OCI-LY3 (cell line): ENCODE data around the gene TBL1XR1.
"Not testable (repeated sequence)": the region's sequence is repeated elsewhere in the genome, so short reads cannot be mapped to it uniquely, and the experiment has no call there.

Source experiments
- H2AFZ ChIP-seq: fragments of 200-600, 300-600 bp; shearing (Covaris generic); 2 replicates; pipeline ENCODE4 v1.6.0; 2014; ENCODE audit warnings: antibody characterized with exemption, low read depth, low read length
- H3K27ac ChIP-seq: fragments of 200-600, 300-600 bp; sonication (generic); 2 replicates; pipeline ENCODE4 v1.5.1; 2014; ENCODE audit warnings: mild to moderate bottlenecking, low read length, moderate library complexity, mixed read lengths
- H3K27me3 ChIP-seq: fragments of 200-600, 300-600 bp; sonication (generic); 2 replicates; pipeline ENCODE4 v1.6.1; 2014; ENCODE audit warnings: low read depth, low read length, mixed read lengths
- H3K36me3 ChIP-seq: fragments of 200-600, 300-600 bp; sonication (generic); replicated peaks from 2 replicates; pipeline ENCODE3; 2014; ENCODE audit warnings: low read depth, low read length, mixed read lengths
- H3K4me1 ChIP-seq: fragments of 300-600, 200-600 bp; sonication (generic); 2 replicates; pipeline ENCODE4 v1.6.1; 2014; ENCODE audit warnings: low read length, mixed read lengths
- H3K4me2 ChIP-seq: fragments of 200-600, 300-600 bp; sonication (generic); 2 replicates; pipeline ENCODE4 v1.6.1; 2014; ENCODE audit warnings: low read length, mixed read lengths
- H3K4me3 ChIP-seq: fragments of 300-600, 200-600 bp; sonication (generic); 2 replicates; pipeline ENCODE4 v1.5.1; 2014; ENCODE audit warnings: antibody characterized with exemption, mild to moderate bottlenecking, low read length, moderate library complexity
- H3K79me2 ChIP-seq: fragments of 300-600, 200-600 bp; shearing (Covaris generic); 2 replicates; pipeline ENCODE4 v1.6.1; 2014; ENCODE audit warnings: mild to moderate bottlenecking, low read length, mixed read lengths
- H3K9ac ChIP-seq: fragments of 300-600, 200-600 bp; shearing (Covaris generic); 2 replicates; pipeline ENCODE4 v1.6.0; 2014; ENCODE audit warnings: mild to moderate bottlenecking, low read length, moderate library complexity
- H3K9me3 ChIP-seq: fragments of 200-600, 300-600 bp; shearing (Covaris generic); 2 replicates; pipeline ENCODE4 v1.6.1; 2014; ENCODE audit warnings: low read length, mixed read lengths; ENCODE audit not compliant: insufficient read depth
- H4K20me1 ChIP-seq: fragments of 200-600, 300-600 bp; sonication (generic); 2 replicates; pipeline ENCODE4 v1.6.1; 2016; ENCODE audit warnings: low read length, mixed read lengths; ENCODE audit not compliant: insufficient read depth
- CTCF ChIP-seq: fragments of 200-600, 300-600 bp; sonication (generic); IDR thresholded peaks from 2 replicates; pipeline ENCODE4 v1.5.1; 2014; ENCODE audit warnings: antibody characterized with exemption, low read length, low read depth
- EZH2phosphoT487 ChIP-seq: fragments of 200-600 bp; shearing (Covaris generic); IDR thresholded peaks from 2 replicates; pipeline ENCODE4 v1.6.1; 2018; ENCODE audit warnings: antibody characterized with exemption, mixed run types, low read depth

The TBL1XR1 gene

DNA sequence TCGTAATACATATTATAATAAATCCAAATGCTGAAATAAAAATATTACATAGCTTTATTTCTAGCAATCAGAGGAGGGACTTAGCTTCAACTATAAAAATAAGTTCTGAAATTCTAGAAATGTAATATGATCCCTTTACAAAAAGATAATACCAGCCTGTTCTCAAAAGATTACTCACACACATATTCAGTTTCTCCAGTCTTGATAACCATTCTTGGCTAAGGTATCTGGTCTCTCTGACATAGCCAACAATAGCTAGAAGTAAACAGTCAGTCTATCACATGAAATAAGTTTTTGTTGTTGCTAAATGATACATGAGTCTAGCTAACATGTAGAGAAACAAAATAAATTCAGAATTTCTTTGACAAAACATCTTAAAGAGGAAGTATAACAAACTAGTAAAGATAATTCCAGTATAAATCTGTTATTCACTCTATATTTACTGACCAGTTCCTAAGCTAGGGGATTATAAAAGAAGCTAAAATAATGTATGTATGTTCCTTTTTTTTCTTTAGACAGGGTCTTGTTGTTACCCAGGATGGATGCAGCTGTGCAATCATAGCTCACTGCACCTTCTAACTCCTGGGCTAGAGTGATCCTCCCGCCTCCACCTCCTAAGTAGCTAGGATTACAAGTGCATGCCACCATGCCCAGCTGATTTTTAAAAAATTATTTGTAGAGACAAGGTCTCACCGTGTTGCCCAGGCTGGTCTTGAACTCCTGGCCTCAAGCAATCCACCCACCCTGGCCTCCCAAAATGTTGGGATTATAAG, 170.6 kb downstream of the TBL1XR1 start:
- Histone ChIP-seq H4K20me1 (0 out of 2 replicates have a peak, but pooled peaks cover 6% of the 10 kb centered on the region), H2AFZ (no peak overlapping the region), H3K4me2 (no peak overlapping the region), H3K9me3 (no peaks in the 10 kb centered on the region), H3K79me2 (no peaks in the 10 kb centered on the region), H3K4me1 (no peaks in the 10 kb centered on the region), H3K27ac (no peak overlapping the region), H3K36me3 (peaks cover 54% of the 10 kb centered on the region), H3K27me3 (no peaks in the 10 kb centered on the region), H3K9ac (no peak overlapping the region), H3K4me3 (no peak overlapping the region)
- no peak for TF ChIP-seq CTCF
- no peak for TF ChIP-seq EZH2phosphoT487

DNA sequence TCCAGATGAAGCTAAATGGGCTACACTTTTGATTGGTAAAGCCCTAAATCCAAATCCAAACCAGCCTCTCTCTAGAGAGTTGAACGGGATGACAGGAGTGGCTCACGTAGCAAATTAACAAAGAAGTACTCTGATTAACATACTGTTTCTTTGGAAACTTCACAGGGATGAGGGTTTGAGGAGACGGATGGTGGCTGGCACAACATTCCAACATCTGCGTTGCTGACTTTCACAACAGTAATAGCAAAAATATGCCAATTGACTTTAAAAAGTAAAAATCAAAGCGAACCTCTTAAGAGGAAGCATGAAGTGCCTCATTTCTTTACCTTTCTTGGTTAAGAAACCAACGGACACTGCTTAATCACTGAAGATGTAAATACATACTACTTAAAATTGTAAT, 181.4 kb downstream of the TBL1XR1 start:
- H3K9me3 ChIP-seq, result no peaks in the 10 kb centered on the region
- H4K20me1 ChIP-seq, result no peaks in the 10 kb centered on the region
- no peak overlapping the region for H3K4me2 ChIP-seq
- H2AFZ ChIP-seq, result no peak overlapping the region
- no peak overlapping the region for H3K4me3 ChIP-seq
- TF ChIP-seq EZH2phosphoT487 (no peak), CTCF (no peak)
- no peak overlapping the region for H3K9ac ChIP-seq
- no peaks in the 10 kb centered on the region for H3K79me2 ChIP-seq
- H3K36me3 ChIP-seq, result peaks cover 20% of the 10 kb centered on the region
- no peaks in the 10 kb centered on the region for H3K4me1 ChIP-seq
- H3K27me3 ChIP-seq, result no peaks in the 10 kb centered on the region
- H3K27ac ChIP-seq, result no peak overlapping the region

DNA sequence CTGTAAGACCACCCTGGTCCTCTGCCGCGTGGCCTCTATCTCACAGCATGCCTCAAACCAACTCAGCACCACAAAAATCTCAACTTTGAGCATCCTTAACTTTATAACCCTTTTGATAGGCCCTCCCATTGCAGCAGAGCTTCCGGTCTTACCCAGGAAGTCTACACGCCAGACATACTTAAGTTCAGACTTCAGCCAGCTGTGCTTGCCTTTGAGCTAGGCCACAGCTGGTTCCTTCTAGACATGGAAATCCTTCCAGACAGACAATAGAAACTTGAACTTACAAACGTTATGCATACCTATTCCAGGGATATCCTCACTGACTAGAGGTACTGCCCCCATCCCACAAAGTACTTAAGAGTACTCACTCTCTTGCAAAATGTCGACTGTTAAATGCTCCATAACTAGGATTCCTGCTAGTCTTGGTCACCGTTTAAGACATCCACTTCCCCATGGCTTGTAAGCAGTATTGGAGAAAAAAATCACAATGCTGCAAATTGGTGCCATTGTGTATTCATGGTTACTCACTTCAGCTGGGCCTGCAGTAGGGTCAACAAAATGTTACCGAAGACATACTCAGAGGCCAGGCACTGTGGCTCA, 183.5 kb downstream of the TBL1XR1 start:
- Histone ChIP-seq H3K79me2 (no peaks in the 10 kb centered on the region), H3K9ac (no peak overlapping the region), H3K4me2 (no peak overlapping the region), H3K36me3 (peaks cover 10% of the 10 kb centered on the region), H3K27me3 (no peaks in the 10 kb centered on the region), H3K9me3 (no peaks in the 10 kb centered on the region), H4K20me1 (no peaks in the 10 kb centered on the region), H3K4me3 (no peak overlapping the region), H3K4me1 (no peaks in the 10 kb centered on the region), H2AFZ (no peak overlapping the region), H3K27ac (no peak overlapping the region)
- TF ChIP-seq EZH2phosphoT487 (no peak), CTCF (no peak)

GRCh38 chr3:177005718-177006405, 191.4 kb downstream of the TBL1XR1 start:
- TF ChIP-seq CTCF (no peak), EZH2phosphoT487 (no peak)
- no peaks in the 10 kb centered on the region for H3K9me3 ChIP-seq

GRCh38 chr3:177000159-177000558, 197.1 kb downstream of the TBL1XR1 start:
- not testable (repeated sequence) for H3K9me3 ChIP-seq, H3K4me2 ChIP-seq, H3K27ac ChIP-seq, H3K36me3 ChIP-seq, H2AFZ ChIP-seq, H3K79me2 ChIP-seq, H3K4me1 ChIP-seq, H3K27me3 ChIP-seq, H3K4me3 ChIP-seq, H4K20me1 ChIP-seq, H3K9ac ChIP-seq

More at GRCh38 chr3:177005718-177006405, 191.4 kb downstream of the TBL1XR1 start:
- no peaks in the 10 kb centered on the region for H3K79me2 ChIP-seq
- H4K20me1 ChIP-seq, result no peaks in the 10 kb centered on the region
- peaks cover 30% of the 10 kb centered on the region for H3K36me3 ChIP-seq
- H3K27ac ChIP-seq, result no peak overlapping the region
- no peak overlapping the region for H3K4me2 ChIP-seq
- no peaks in the 10 kb centered on the region for H3K27me3 ChIP-seq
- H3K4me1 ChIP-seq, result no peaks in the 10 kb centered on the region
- no peak overlapping the region for H3K4me3 ChIP-seq
- no peak overlapping the region for H2AFZ ChIP-seq
- no peak overlapping the region for H3K9ac ChIP-seq
